Mesendoderm (in vitro differentiated cells): ENCODE measurements around the gene HMCN1.

Source experiments
- DNase-seq: peaks from one replicate; pipeline ENCODE4 v3.0.0; 2013
- H2AK5ac ChIP-seq: 2 replicates; pipeline ENCODE4 v1.6.1; 2013; ENCODE audit warnings: low read length, inconsistent platforms
- H2BK120ac ChIP-seq: 2 replicates; pipeline ENCODE4 v1.6.1; 2013; ENCODE audit warnings: low read depth, mild to moderate bottlenecking, low read length, moderate library complexity, mixed read lengths
- H2BK15ac ChIP-seq: replicated peaks from 2 replicates; pipeline ENCODE4 v1.6.1; 2013; ENCODE audit warnings: low read depth, mild to moderate bottlenecking, moderate library complexity
- H2BK5ac ChIP-seq: 2 replicates; pipeline ENCODE4 v1.6.1; 2013; ENCODE audit warnings: low read length, inconsistent platforms
- H3K18ac ChIP-seq: 2 replicates; pipeline ENCODE4 v1.6.1; 2013; ENCODE audit warnings: mild to moderate bottlenecking, low read length, mixed read lengths
- H3K23ac ChIP-seq: one replicate; pipeline ENCODE4 v1.6.1; 2013; ENCODE audit warnings: low read length
- H3K27ac ChIP-seq: 2 replicates; pipeline ENCODE4 v1.5.1; 2013; ENCODE audit warnings: low read depth, mild to moderate bottlenecking, inconsistent platforms, low read length, moderate library complexity
- H3K27me3 ChIP-seq: 2 replicates; pipeline ENCODE4 v1.6.1; 2013; ENCODE audit warnings: low read length, control low read depth, mild to moderate bottlenecking, inconsistent platforms; ENCODE audit not compliant: insufficient read depth, poor library complexity
- H3K36me3 ChIP-seq: 2 replicates; pipeline ENCODE4 v1.6.1; 2013; ENCODE audit warnings: low read length, inconsistent platforms; ENCODE audit not compliant: control insufficient read depth, insufficient read depth
- H3K4ac ChIP-seq: one replicate; pipeline ENCODE4 v1.6.1; 2013; ENCODE audit warnings: low read depth, mild to moderate bottlenecking, low read length, moderate library complexity
- H3K4me1 ChIP-seq: 2 replicates; pipeline ENCODE4 v1.6.1; 2013; ENCODE audit warnings: low read depth, low read length, inconsistent platforms; ENCODE audit not compliant: control insufficient read depth
- H3K4me2 ChIP-seq: 2 replicates; pipeline ENCODE4 v1.6.1; 2013; ENCODE audit warnings: low read length
- H3K4me3 ChIP-seq: 2 replicates; pipeline ENCODE4 v1.5.1; 2013; ENCODE audit warnings: mild to moderate bottlenecking, low read length
- H3K56ac ChIP-seq: one replicate; pipeline ENCODE4 v1.6.1; 2013; ENCODE audit warnings: low read length
- H3K79me1 ChIP-seq: 2 replicates; pipeline ENCODE4 v1.6.1; 2013; ENCODE audit warnings: low read length, inconsistent platforms
- H3K79me2 ChIP-seq: 2 replicates; pipeline ENCODE4 v1.6.1; 2013; ENCODE audit warnings: mild to moderate bottlenecking, low read length; ENCODE audit not compliant: control insufficient read depth, insufficient read depth
- H3K9ac ChIP-seq: 2 replicates; pipeline ENCODE4 v1.6.1; 2013; ENCODE audit warnings: low read length, inconsistent platforms
- H4K5ac ChIP-seq: one replicate; pipeline ENCODE4 v1.6.1; 2013; ENCODE audit warnings: low read length
- H4K8ac ChIP-seq: one replicate; pipeline ENCODE4 v1.6.1; 2013; ENCODE audit warnings: low read depth, mild to moderate bottlenecking, control low read depth, low read length, moderate library complexity
- WGBS: extraction: QIAGEN DNeasy Blood & Tissue Kit; methylation state at CpG from one replicate; pipeline ENCODE4 v1.1.7; 2013; ENCODE audit warnings: low lambda C conversion rate, missing lambda C conversion rate; ENCODE audit not compliant: insufficient coverage; ENCODE audit errors: extremely low coverage; 5-methylcytosine and 5-hydroxymethylcytosine counted together

HMCN1 gene

GRCh38 chr1:186189156-186189555 is 455.0 kb downstream of the HMCN1 start:
- Histone ChIP-seq H3K79me1 (no peaks in the 10 kb centered on the region), H3K23ac (no peak overlapping the region), H3K4me2 (no peak overlapping the region), H2BK15ac (no peak overlapping the region), H3K79me2 (no peaks in the 10 kb centered on the region), H3K27me3 (no peaks in the 10 kb centered on the region), H3K36me3 (no peaks in the 10 kb centered on the region), H4K5ac (no peak overlapping the region), H3K4ac (no peak overlapping the region), H3K27ac (no peak overlapping the region), H3K18ac (no peak overlapping the region), H3K4me3 (no peak overlapping the region), H2BK5ac (no peak overlapping the region), H3K9ac (no peak overlapping the region), H2BK120ac (no peak overlapping the region), H4K8ac (no peak overlapping the region), H3K56ac (no peak overlapping the region), H3K4me1 (no peaks in the 10 kb centered on the region), H2AK5ac (no peak overlapping the region)
- no peak for DNase-seq
- WGBS: no CpG with 5 or more reads among the region's 3 CpGs

- no CpG with 5 or more reads among the region's 2 CpGs for WGBS
- Histone ChIP-seq H2BK5ac (no peak overlapping the region), H3K79me1 (no peaks in the 10 kb centered on the region), H3K4ac (no peak overlapping the region), H3K79me2 (no peaks in the 10 kb centered on the region), H3K36me3 (no peaks in the 10 kb centered on the region), H3K18ac (no peak overlapping the region), H3K23ac (no peak overlapping the region), H3K56ac (no peak overlapping the region), H2BK15ac (no peak overlapping the region), H3K4me3 (no peak overlapping the region), H2BK120ac (no peak overlapping the region), H3K9ac (no peak overlapping the region), H4K8ac (no peak overlapping the region), H3K27me3 (no peaks in the 10 kb centered on the region), H3K4me1 (no peaks in the 10 kb centered on the region), H4K5ac (no peak overlapping the region), H2AK5ac (no peak overlapping the region), H3K4me2 (no peak overlapping the region), H3K27ac (no peak overlapping the region)
- no peak for DNase-seq
Observed at GRCh38 chr1:186191511-186191910, 457.3 kb downstream of the HMCN1 start.

- no peak overlapping the region for H4K5ac ChIP-seq
- H2BK120ac ChIP-seq: no peak overlapping the region
- no peaks in the 10 kb centered on the region for H3K79me2 ChIP-seq
- no peaks in the 10 kb centered on the region for H3K36me3 ChIP-seq
- H3K18ac ChIP-seq: no peak overlapping the region
- no peak overlapping the region for H3K4me2 ChIP-seq
- WGBS: no CpG with 5 or more reads among the region's 2 CpGs
- DNase-seq: no peak
- no peak overlapping the region for H3K4ac ChIP-seq
- no peak overlapping the region for H3K4me3 ChIP-seq
- no peak overlapping the region for H3K27ac ChIP-seq
- H3K9ac ChIP-seq: no peak overlapping the region
- no peaks in the 10 kb centered on the region for H3K4me1 ChIP-seq
- no peaks in the 10 kb centered on the region for H3K79me1 ChIP-seq
- no peak overlapping the region for H2BK15ac ChIP-seq
- H3K56ac ChIP-seq: no peak overlapping the region
- H3K27me3 ChIP-seq: no peaks in the 10 kb centered on the region
- H2AK5ac ChIP-seq: no peak overlapping the region
- no peak overlapping the region for H4K8ac ChIP-seq
- no peak overlapping the region for H3K23ac ChIP-seq
- no peak overlapping the region for H2BK5ac ChIP-seq
Observed at GRCh38 chr1:186193224-186193623, 459.0 kb downstream of the HMCN1 start.

- no CpG with 5 or more reads among the region's 2 CpGs for WGBS
- no peak for DNase-seq
Observed at GRCh38 chr1:186194107-186194756, 460.0 kb downstream of the HMCN1 start.

GRCh38 chr1:186195377-186195931 is 461.3 kb downstream of the HMCN1 start:
- Histone ChIP-seq H3K79me2 (no peaks in the 10 kb centered on the region), H3K4ac (no peak overlapping the region), H4K5ac (no peak overlapping the region), H3K9ac (no peak overlapping the region), H2BK5ac (no peak overlapping the region), H2AK5ac (no peak overlapping the region), H2BK120ac (no peak overlapping the region), H3K36me3 (no peaks in the 10 kb centered on the region), H3K56ac (no peak overlapping the region), H3K4me3 (no peak overlapping the region), H3K27ac (no peak overlapping the region), H3K23ac (no peak overlapping the region), H3K27me3 (no peaks in the 10 kb centered on the region), H3K79me1 (no peaks in the 10 kb centered on the region), H3K18ac (no peak overlapping the region), H2BK15ac (no peak overlapping the region), H3K4me2 (no peak overlapping the region), H3K4me1 (no peaks in the 10 kb centered on the region), H4K8ac (no peak overlapping the region)
- DNase-seq: no peak
- no CpG with 5 or more reads among the region's 3 CpGs for WGBS

More at GRCh38 chr1:186194107-186194756, 460.0 kb downstream of the HMCN1 start:
- H2BK15ac ChIP-seq: no peak overlapping the region
- H4K8ac ChIP-seq: no peak overlapping the region
- H3K27ac ChIP-seq: no peak overlapping the region
- H4K5ac ChIP-seq: no peak overlapping the region
- H3K56ac ChIP-seq: no peak overlapping the region
- H3K79me1 ChIP-seq: no peaks in the 10 kb centered on the region
- no peak overlapping the region for H2BK120ac ChIP-seq
- H3K4me1 ChIP-seq: no peaks in the 10 kb centered on the region
- H2BK5ac ChIP-seq: no peak overlapping the region
- no peaks in the 10 kb centered on the region for H3K79me2 ChIP-seq
- H3K4me3 ChIP-seq: no peak overlapping the region
- no peak overlapping the region for H3K18ac ChIP-seq
- H3K27me3 ChIP-seq: no peaks in the 10 kb centered on the region
- no peak overlapping the region for H3K9ac ChIP-seq
- H3K4ac ChIP-seq: no peak overlapping the region
- no peak overlapping the region for H2AK5ac ChIP-seq
- no peak overlapping the region for H3K23ac ChIP-seq
- no peak overlapping the region for H3K4me2 ChIP-seq
- no peaks in the 10 kb centered on the region for H3K36me3 ChIP-seq

GRCh38 chr1:186202271-186202764 is 468.1 kb downstream of the HMCN1 start:
- no peaks in the 10 kb centered on the region for H3K79me1 ChIP-seq
- H3K18ac ChIP-seq: no peak overlapping the region
- no peak overlapping the region for H2BK120ac ChIP-seq
- H4K8ac ChIP-seq: no peak overlapping the region
- DNase-seq: no peak
- no peak overlapping the region for H3K4me2 ChIP-seq
- no peaks in the 10 kb centered on the region for H3K79me2 ChIP-seq
- H3K9ac ChIP-seq: no peak overlapping the region
- WGBS: no CpG with 5 or more reads among the region's 5 CpGs
- H2BK15ac ChIP-seq: no peak overlapping the region
- no peak overlapping the region for H2BK5ac ChIP-seq
- no peak overlapping the region for H3K56ac ChIP-seq
- no peak overlapping the region for H3K4me3 ChIP-seq
- H3K4me1 ChIP-seq: no peaks in the 10 kb centered on the region
- no peak overlapping the region for H3K27ac ChIP-seq
- H3K36me3 ChIP-seq: no peaks in the 10 kb centered on the region
- no peak overlapping the region for H3K23ac ChIP-seq
- H4K5ac ChIP-seq: no peak overlapping the region
- no peak overlapping the region for H3K4ac ChIP-seq
- no peak overlapping the region for H2AK5ac ChIP-seq
- H3K27me3 ChIP-seq: no peaks in the 10 kb centered on the region
